SIG-M5 treated with dmso at 0.1 percent for 504 hours (cell line): ENCODE measurements around the gene RNLS.
"Not testable (repeated sequence)": the region's sequence is repeated elsewhere in the genome, so short reads cannot be mapped to it uniquely, and the experiment has no call there.

ENCODE experiments used
- DNase-seq: peaks from one replicate; lab custom pipeline; 2025; ENCODE audit not compliant: unreplicated experiment; lab: John Stamatoyannopoulos, UW

The RNLS gene

GRCh38 chr10:88309365-88309764, 273.8 kb downstream of the RNLS start:
- DNase-seq: no peak

GRCh38 chr10:88308361-88308760, 274.8 kb downstream of the RNLS start:
- not testable (repeated sequence) for DNase-seq

- no peak for DNase-seq
Measured at GRCh38 chr10:88299787-88300186, 283.3 kb downstream of the RNLS start.

- no peak for DNase-seq
Measured at GRCh38 chr10:88297103-88297502, 286.0 kb downstream of the RNLS start.

- DNase-seq: no peak
Measured at GRCh38 chr10:88293651-88294230, 289.4 kb downstream of the RNLS start.

- no peak for DNase-seq
Measured at GRCh38 chr10:88293073-88293472, 290.0 kb downstream of the RNLS start.

DNA sequence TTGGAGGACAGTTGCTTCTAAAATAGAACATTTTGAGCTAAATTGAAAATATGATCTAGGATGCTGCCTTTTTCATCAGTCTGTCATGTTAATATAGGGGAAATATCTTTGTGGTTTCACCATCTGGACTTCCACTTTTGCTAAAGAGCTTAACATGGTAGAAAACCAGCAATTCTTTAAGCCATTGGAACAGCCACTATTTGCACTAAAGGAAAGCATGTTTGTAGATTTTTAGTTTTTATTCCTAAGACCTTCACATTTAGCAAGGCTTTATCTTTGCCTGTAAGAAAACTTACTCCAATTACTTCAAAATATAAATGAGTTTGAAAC, 291.0 kb downstream of the RNLS start:
- DNase-seq: peak; percentile 22

- DNase-seq: no peak
Measured at GRCh38 chr10:88291289-88292184, 291.6 kb downstream of the RNLS start.

- no peak for DNase-seq
Measured at GRCh38 chr10:88289342-88289741, 293.8 kb downstream of the RNLS start.

GRCh38 chr10:88288320-88289059, 294.6 kb downstream of the RNLS start:
- no peak for DNase-seq

DNA sequence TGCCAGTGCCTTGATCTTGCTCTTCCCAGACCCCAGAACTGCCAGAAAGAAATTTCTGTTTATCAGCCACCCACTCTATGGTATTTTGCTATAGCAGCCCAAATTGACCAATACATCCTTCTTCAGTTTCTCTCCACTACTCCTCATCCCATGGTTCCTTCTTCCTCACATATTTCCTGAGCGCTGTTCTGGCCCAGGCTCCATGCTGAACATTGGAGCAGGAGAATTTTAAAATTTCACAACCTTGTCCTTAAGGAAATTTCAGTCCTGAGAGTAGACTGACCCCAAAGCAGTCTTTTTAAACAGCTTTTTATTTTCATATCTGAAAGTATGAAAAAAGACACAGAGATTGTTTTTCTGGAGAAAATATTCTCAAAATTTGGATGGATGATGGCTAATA, 297.1 kb downstream of the RNLS start:
- DNase-seq: no peak

GRCh38 chr10:88281592-88282347, 301.3 kb downstream of the RNLS start:
- DNase-seq: peak; percentile 5

DNA sequence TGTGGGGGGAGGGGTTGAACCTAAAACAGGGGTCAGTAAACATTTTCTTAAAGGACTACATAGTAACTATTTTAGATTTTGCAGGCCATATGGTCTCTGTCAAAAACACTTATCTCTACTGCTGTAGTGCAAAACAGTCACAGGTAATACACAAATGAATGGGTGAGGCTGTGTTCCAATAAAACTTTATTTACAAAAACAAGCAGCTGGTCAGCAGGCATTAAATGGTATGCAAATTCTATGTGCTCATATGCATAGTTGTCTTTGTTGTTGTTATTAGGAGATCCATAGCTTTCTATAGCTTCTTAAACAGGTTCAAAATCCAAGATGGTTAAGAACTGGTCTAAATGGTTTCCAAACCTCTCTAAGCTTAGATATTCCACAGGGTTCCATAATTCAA, 302.6 kb downstream of the RNLS start:
- no peak for DNase-seq

DNA sequence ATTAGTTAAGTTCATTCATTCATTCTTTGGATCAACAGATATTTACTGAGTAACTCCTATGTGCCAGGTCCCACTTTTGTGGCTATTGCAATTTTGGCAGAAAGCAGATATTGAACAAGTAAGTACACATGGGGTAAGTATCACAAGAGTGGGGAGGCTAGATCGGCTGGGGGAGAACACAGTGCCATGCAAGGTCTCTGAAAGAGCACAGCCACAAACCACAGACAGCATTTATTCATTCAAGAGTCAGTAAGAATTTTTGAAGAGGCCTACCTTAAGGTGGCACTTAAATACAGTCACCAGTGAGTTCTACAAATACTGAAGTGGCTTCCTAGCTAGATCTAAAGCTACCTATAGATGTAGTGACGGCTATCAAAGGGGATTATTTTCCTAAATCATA, 304.2 kb downstream of the RNLS start:
- no peak for DNase-seq

DNA sequence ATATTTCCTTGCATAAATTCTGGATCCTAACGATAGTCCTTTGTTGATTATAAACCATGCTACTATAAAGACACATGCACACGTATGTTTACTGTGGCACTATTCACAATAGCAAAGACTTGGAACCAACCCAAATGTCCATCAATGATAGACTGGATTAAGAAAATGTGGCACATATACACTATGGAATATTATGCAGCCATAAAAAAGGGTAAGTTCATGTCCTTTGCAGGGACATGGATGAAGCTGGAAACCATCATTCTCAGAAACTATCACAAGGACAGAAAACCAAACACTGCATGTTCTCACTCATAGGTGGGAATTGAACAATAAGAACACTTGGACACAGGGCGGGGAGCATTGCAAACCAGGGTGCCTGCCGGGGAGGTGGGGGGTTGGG, 306.2 kb downstream of the RNLS start:
- DNase-seq: not testable (repeated sequence)

- DNase-seq: no peak
Measured at GRCh38 chr10:88274286-88274685, 308.8 kb downstream of the RNLS start.

GRCh38 chr10:88273567-88273966, 309.6 kb downstream of the RNLS start:
- DNase-seq: no peak

GRCh38 chr10:88271761-88272543, 311.2 kb downstream of the RNLS start:
- DNase-seq: peak; percentile 63

GRCh38 chr10:88270871-88271713, 312.0 kb downstream of the RNLS start:
- DNase-seq: peak; percentile 67
